HepG2 (cell line): ENCODE results near the gene SLC13A5. TPM values are rescaled to one million over a fixed set of nuclear protein-coding genes. Genes with fewer than 3 reads are reported as not detected.

ENCODE experiments used
- AHDC1 ChIP-seq: sonication (generic); formaldehyde crosslinking; IDR thresholded peaks from 2 replicates; pipeline ENCODE4 v1.5.1; 2020; ENCODE audit warnings: mild to moderate bottlenecking, missing genetic modification reagents, borderline replicate concordance
- ZNF558 ChIP-seq: sonication (generic); formaldehyde crosslinking; IDR thresholded peaks from 2 replicates; pipeline ENCODE4 v1.9.0; 2022; ENCODE audit warnings: mild to moderate bottlenecking, missing genetic modification reagents, borderline replicate concordance
- ZNF605 ChIP-seq: sonication (generic); formaldehyde crosslinking; IDR thresholded peaks from 2 replicates; pipeline ENCODE4 v1.8.0; 2022; ENCODE audit warnings: mild to moderate bottlenecking, missing genetic modification reagents
- ZNF687 ChIP-seq: sonication (generic); formaldehyde crosslinking; IDR thresholded peaks from 2 replicates; pipeline ENCODE4 v1.5.1; 2020; ENCODE audit warnings: mild to moderate bottlenecking, missing genetic modification reagents, moderate library complexity
- ZNF775 ChIP-seq: sonication (generic); formaldehyde crosslinking; IDR thresholded peaks from 2 replicates; pipeline ENCODE4 v1.4.0; 2020; ENCODE audit warnings: missing genetic modification reagents, mild to moderate bottlenecking, moderate library complexity, borderline replicate concordance
- polyA plus RNA-seq, 8 experiments: library from polyadenylated mRNA; depleted of rRNA in 3 of 8; stranded (reverse) in 7 of 8; unstranded in 1 of 8; fragments of >200 nt; fragmentation: Illumina TruSeq in 4 of 8; extraction: Trizol in 4 of 8; gene quantifications; 2 replicates each; pipeline versions ENCODE4 v1.2.1 to v1.2.3, GENCODE V29; 2011 to 2016; ENCODE audit warnings: low read depth in 4 of 8, missing spikeins in 1 of 8, mixed read lengths in 1 of 8; ENCODE audit not compliant: insufficient read depth in 1 of 8
- total RNA-seq, 5 experiments: library from RNA; depleted of rRNA; stranded (reverse); fragments of >200 nt; fragmentation: Illumina TruSeq; extraction: Trizol; gene quantifications; 2 replicates each; pipeline ENCODE4 v1.2.3, GENCODE V29; 2016; ENCODE audit warnings: low read depth in 1 of 5
- TF ChIP-seq, protein P1 (sequence below): sonication (generic); formaldehyde crosslinking; IDR thresholded peaks from 2 replicates; pipeline ENCODE4 v1.5.0; 2020; ENCODE audit warnings: missing genetic modification reagents
- TF ChIP-seq, protein P2 (sequence below): sonication (generic); formaldehyde crosslinking; IDR thresholded peaks from 2 replicates; pipeline ENCODE4 v1.5.1; 2020; ENCODE audit warnings: mild to moderate bottlenecking, missing genetic modification reagents, moderate library complexity

The SLC13A5 gene
- total and polyA plus RNA-seq, 2 of the 13 experiments (the other 11 are each of a cell fraction or from before 2014, with no cell fraction given) = 42.8 to 310 TPM

- TF ChIP-seq AHDC1 (CRISPR knock-in tag) (no peak), ZNF558 (CRISPR knock-in tag) (peak; percentile 25; the same call in 1 of the 2 replicates), ZNF775 (CRISPR knock-in tag) (peak; percentile 41; the same call in 1 of the 2 replicates), ZNF687 (CRISPR knock-in tag) (peak; percentile 18; the same call in 1 of the 2 replicates), ZNF605 (CRISPR knock-in tag) (0 out of 2 replicates have a peak, but pooled peaks have one; percentile 58)
- TF ChIP-seq, protein P1, sequence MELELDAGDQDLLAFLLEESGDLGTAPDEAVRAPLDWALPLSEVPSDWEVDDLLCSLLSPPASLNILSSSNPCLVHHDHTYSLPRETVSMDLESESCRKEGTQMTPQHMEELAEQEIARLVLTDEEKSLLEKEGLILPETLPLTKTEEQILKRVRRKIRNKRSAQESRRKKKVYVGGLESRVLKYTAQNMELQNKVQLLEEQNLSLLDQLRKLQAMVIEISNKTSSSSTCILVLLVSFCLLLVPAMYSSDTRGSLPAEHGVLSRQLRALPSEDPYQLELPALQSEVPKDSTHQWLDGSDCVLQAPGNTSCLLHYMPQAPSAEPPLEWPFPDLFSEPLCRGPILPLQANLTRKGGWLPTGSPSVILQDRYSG (CRISPR knock-in tag) = no peak
- TF ChIP-seq, protein P2, sequence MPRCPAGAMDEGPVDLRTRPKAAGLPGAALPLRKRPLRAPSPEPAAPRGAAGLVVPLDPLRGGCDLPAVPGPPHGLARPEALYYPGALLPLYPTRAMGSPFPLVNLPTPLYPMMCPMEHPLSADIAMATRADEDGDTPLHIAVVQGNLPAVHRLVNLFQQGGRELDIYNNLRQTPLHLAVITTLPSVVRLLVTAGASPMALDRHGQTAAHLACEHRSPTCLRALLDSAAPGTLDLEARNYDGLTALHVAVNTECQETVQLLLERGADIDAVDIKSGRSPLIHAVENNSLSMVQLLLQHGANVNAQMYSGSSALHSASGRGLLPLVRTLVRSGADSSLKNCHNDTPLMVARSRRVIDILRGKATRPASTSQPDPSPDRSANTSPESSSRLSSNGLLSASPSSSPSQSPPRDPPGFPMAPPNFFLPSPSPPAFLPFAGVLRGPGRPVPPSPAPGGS = 0 out of 2 replicates have a peak, but pooled peaks have one; percentile 19
Observed at GRCh38 chr17:6712854-6713129, 377 bp downstream of the SLC13A5 start (continued).
